GM12878 (cell line): ENCODE results near the gene ZFP36. TPM values are rescaled to one million over a fixed set of nuclear protein-coding genes. Genes with fewer than 3 reads are reported as not detected.

Experiments used
- ATAC-seq: fragments of 200-7000 bp; cut with Tn5 transposase; 3 replicates; pipeline ENCODE4 v1.9.1; 2020; ENCODE audit warnings: mild to moderate bottlenecking, moderate library complexity
- BruUV-seq: library from RNA; stranded (reverse); fragments of 400-500 nt; replicated peaks from 2 replicates; lab custom pipeline; 2021; lab: Mats Ljungman, UMichigan
- CTCF ChIA-PET: fragments of 300-600 bp; sonication (Branson Sonifier 250); formaldehyde crosslinking; extraction: SDS; loops from one replicate; lab custom pipeline; 2021; ENCODE audit warnings: inconsistent platforms; lab: Yijun Ruan, JAX
- POLR2A ChIA-PET: fragments of 350-600 bp; formaldehyde crosslinking; extraction: SDS; loops from one replicate; lab custom pipeline; 2021; ENCODE audit warnings: inconsistent platforms; lab: Charles Lee
- RAD21 ChIA-PET: fragments of 300-600 bp; sonication (Branson Sonifier 250); formaldehyde crosslinking; loops from one replicate; lab custom pipeline; 2023; ENCODE audit warnings: antibody characterized with exemption; ENCODE audit not compliant: unreplicated experiment; lab: Charles Lee
- SMC1A ChIA-PET: fragments of 300-600 bp; sonication (Branson Sonifier 250); formaldehyde crosslinking; loops from one replicate; lab custom pipeline; 2023; ENCODE audit not compliant: unreplicated experiment, uncharacterized antibody; lab: Charles Lee
- DNase-seq: peaks from one replicate; pipeline ENCODE4 v3.0.0-alpha.2; 2011; ENCODE audit warnings: low read depth, low spot score
- FAIRE-seq: peaks from 3 replicates; lab custom pipeline; 2011; peaks lifted over from hg19 to GRCh38; lab: Jason Lieb, UNC
- H2AFZ ChIP-seq: 2 replicates; pipeline ENCODE4 v1.6.0; 2011; ENCODE audit warnings: low read depth, low read length, control low read depth; ENCODE audit not compliant: control insufficient read depth
- H3K27ac ChIP-seq: 2 replicates; pipeline ENCODE4 v1.5.1; 2011; ENCODE audit warnings: control low read depth; ENCODE audit not compliant: control insufficient read depth, insufficient read depth
- H3K27me3 ChIP-seq, 2 experiments: replicated peaks in 1 of 2; 2 replicates each; pipeline versions ENCODE4 v1.6.0 to v1.6.1; 2011; ENCODE audit warnings: low read length in 1 of 2; ENCODE audit not compliant: control insufficient read depth in 2 of 2, insufficient read depth in 2 of 2
- H3K36me3 ChIP-seq, 2 experiments: 2 replicates each; pipeline ENCODE4 v1.5.1; 2011; ENCODE audit warnings: low read length in 1 of 2; ENCODE audit not compliant: control insufficient read depth in 2 of 2, insufficient read depth in 2 of 2
- H3K4me1 ChIP-seq: 2 replicates; pipeline ENCODE4 v1.6.1; 2011; ENCODE audit warnings: mild to moderate bottlenecking, low read length, moderate library complexity, mixed read lengths; ENCODE audit not compliant: control insufficient read depth, insufficient read depth
- H3K4me2 ChIP-seq: 2 replicates; pipeline ENCODE4 v1.6.0; 2011; ENCODE audit warnings: control low read depth; ENCODE audit not compliant: control insufficient read depth, insufficient read depth
- H3K4me3 ChIP-seq: fragments of 200-600 bp; sonication (generic); 2 replicates; pipeline ENCODE4 v1.5.1; 2016
- H3K79me2 ChIP-seq: 2 replicates; pipeline ENCODE4 v1.6.0; 2011; ENCODE audit warnings: low read length; ENCODE audit not compliant: control insufficient read depth, insufficient read depth
- H3K9ac ChIP-seq: 2 replicates; pipeline ENCODE4 v1.8.0; 2011; ENCODE audit warnings: low read length, control low read depth, mixed read lengths; ENCODE audit not compliant: control insufficient read depth, insufficient read depth
- H3K9me3 ChIP-seq: replicated peaks from 3 replicates; pipeline ENCODE4 v1.5.1; 2011; ENCODE audit warnings: mild to moderate bottlenecking, low read length; ENCODE audit not compliant: control insufficient read depth, insufficient read depth
- H4K20me1 ChIP-seq: 2 replicates; pipeline ENCODE4 v1.6.0; 2011; ENCODE audit not compliant: control insufficient read depth, insufficient read depth
- LARP7 ChIP-seq: fragments of 450-650 bp; IDR thresholded peaks from 2 replicates; pipeline ENCODE4 v1.6.1; 2017; ENCODE audit warnings: mild to moderate bottlenecking
- NR2C2 ChIP-seq: IDR thresholded peaks from 2 replicates; pipeline ENCODE4 v1.6.1; 2011; ENCODE audit warnings: borderline replicate concordance, low read depth; ENCODE audit not compliant: control insufficient read depth, insufficient read length
- POLR2A ChIP-seq: IDR thresholded peaks from 2 replicates; pipeline ENCODE4 v1.6.1; 2011; ENCODE audit warnings: low read depth, mild to moderate bottlenecking, low read length
- POLR2AphosphoS5 ChIP-seq: IDR thresholded peaks from 2 replicates; pipeline ENCODE4 v1.6.1; 2011; ENCODE audit warnings: mild to moderate bottlenecking, low read length, inconsistent platforms
- WGBS: methylation state at CpG from one replicate; pipeline ENCODE4 v1.1.6; 2016; ENCODE audit warnings: low lambda C conversion rate; ENCODE audit not compliant: insufficient replicate concordance, insufficient coverage; ENCODE audit errors: missing lambda C conversion rate; 5-methylcytosine and 5-hydroxymethylcytosine counted together
- in situ Hi-C: fragments of 300-500 bp; cut with MboI; formaldehyde crosslinking; loops from 9 replicates; pipeline ENCODE4 v1.14.3; 2018; ENCODE audit warnings: mixed read lengths
- intact Hi-C: fragments of 100-400 bp; cut with micrococcal nuclease; formaldehyde crosslinking; loops from one replicate; pipeline ENCODE4 v1.14.2; 2022; ENCODE audit not compliant: unreplicated experiment
- polyA plus RNA-seq, 11 experiments: library from polyadenylated mRNA; depleted of rRNA in 4 of 11; unstranded in 6 of 11; stranded (reverse) in 5 of 11; fragments of >200 nt; fragmentation: Nextera tagmentation in 4 of 11; fragmentation: Illumina TruSeq in 1 of 11; extraction: Ambion mirVana in 4 of 11; extraction: Trizol in 1 of 11; gene quantifications; 1 replicate in 1 of 11; 2 replicates in 10 of 11; pipeline versions ENCODE4 v1.2.1 to v1.2.3, GENCODE V29; 2011 to 2016; ENCODE audit warnings: inconsistent platforms in 2 of 11, missing spikeins in 2 of 11, low read depth in 1 of 11
- total RNA-seq, 4 experiments: library from RNA; depleted of rRNA in 3 of 4; stranded (reverse); fragments of >200 nt in 3 of 4; fragmentation: Illumina TruSeq in 1 of 4; extraction: Trizol in 1 of 4; gene quantifications; 2 replicates each; pipeline versions ENCODE4 v1.2.1 to v1.2.3, GENCODE V29; 2013 to 2021

Gene ZFP36
- total and polyA plus RNA-seq, 10 of the 15 experiments (the other 5 are each of a cell fraction or from before 2014, with no cell fraction given), result 5.3 to 55.0 (median 18.1) TPM

GRCh38 chr19:39428283-39429112 lies 21.9 kb downstream of the ZFP36 start:
- H3K4me1 ChIP-seq, result peaks cover 25% of the 10 kb centered on the region
- ATAC-seq (no peak), DNase-seq (no peak), FAIRE-seq (no peak)
- no peak overlapping the region for H3K27ac ChIP-seq
- ChIA-PET POLR2A (interaction anchor here (0.6 to 1.1 kb wide), 2 partner anchors 11 to 367 kb away, joined by 3 to 4 read pairs; no protein-coding TSS in a partner anchor), CTCF (interaction anchor here (0.7 to 2.2 kb wide), 3 partner anchors 17 to 301 kb away, joined by 3 to 9 read pairs (median 5); partner anchors contain the start of gene PLEKHG2), SMC1A (no interaction called here), RAD21 (interaction anchor here (0.6 kb wide), 1 partner anchor 416 kb away, joined by 3 read pairs; no protein-coding TSS in a partner anchor)
- no peaks in the 10 kb centered on the region; the same call in 1 of the 2 replicates for H4K20me1 ChIP-seq
- no peaks in the 10 kb centered on the region for H3K9me3 ChIP-seq
- in situ Hi-C loops (no loop called here), intact Hi-C loops (no loop called here)
- TF ChIP-seq NR2C2, result no peak
- peak; percentile 29; the same call in 1 of the 2 replicates for TF ChIP-seq POLR2A
- TF ChIP-seq LARP7, result no peak
- TF ChIP-seq POLR2AphosphoS5, result 0 out of 2 replicates have a peak, but pooled peaks have one; percentile 20
- H3K9ac ChIP-seq, result no peak overlapping the region
- BruUV-seq, result no TSS peak
- no peak overlapping the region for H3K4me2 ChIP-seq
- H3K79me2 ChIP-seq, result peaks cover 9% of the 10 kb centered on the region
- peaks cover 10 to 20% of the 10 kb centered on the region in 2 experiments for H3K36me3 ChIP-seq
- no peak overlapping the region for H2AFZ ChIP-seq
- WGBS, result 67% methylated on average over 23 of the region's 23 CpGs
- no peaks in the 10 kb centered on the region for H3K27me3 ChIP-seq
- no peak overlapping the region for H3K4me3 ChIP-seq
